K562 (cell line): ENCODE measurements around the gene PPIF. TPM values are rescaled to one million over a fixed set of nuclear protein-coding genes. Genes with fewer than 3 reads are reported as not detected.

Experiments
- CBFA2T3 ChIP-seq: fragments of 450-650 bp; IDR thresholded peaks from 2 replicates; pipeline ENCODE4 v1.6.1; 2017
- CBFB ChIP-seq: sonication (generic); formaldehyde crosslinking; IDR thresholded peaks from 2 replicates; pipeline ENCODE4 v1.4.0; 2020; ENCODE audit warnings: mild to moderate bottlenecking, missing genetic modification reagents
- KAT8 ChIP-seq: fragments of 450-650 bp; IDR thresholded peaks from 2 replicates; pipeline ENCODE4 v1.6.1; 2016; ENCODE audit warnings: low read depth, mild to moderate bottlenecking
- LCOR ChIP-seq: sonication (generic); formaldehyde crosslinking; IDR thresholded peaks from 2 replicates; pipeline ENCODE4 v1.8.0; 2022; ENCODE audit warnings: mild to moderate bottlenecking, missing genetic modification reagents
- MAFK ChIP-seq: IDR thresholded peaks from 2 replicates; pipeline ENCODE4 v1.6.1; 2011; ENCODE audit warnings: low read length, improper control_type of control experiment
- MITF ChIP-seq: IDR thresholded peaks from 2 replicates; pipeline ENCODE4 v1.6.1; 2014; ENCODE audit warnings: antibody characterized with exemption
- PKNOX1 ChIP-seq: fragments of 450-650 bp; IDR thresholded peaks from 2 replicates; pipeline ENCODE4 v1.6.1; 2016
- RBM15 ChIP-seq: fragments of 200-400 bp; formaldehyde crosslinking; IDR thresholded peaks from 2 replicates; pipeline ENCODE4 v1.6.1; 2018; ENCODE audit warnings: mild to moderate bottlenecking, low read length, moderate library complexity; ENCODE audit not compliant: insufficient read depth
- SMAD2 ChIP-seq: fragments of 150-350 bp; IDR thresholded peaks from 2 replicates; pipeline ENCODE4 v1.6.1; 2014; ENCODE audit warnings: low read depth, mild to moderate bottlenecking, low read length
- SNRNP70 ChIP-seq: fragments of 200-400 bp; formaldehyde crosslinking; optimal IDR thresholded peaks from 2 replicates; pipeline ENCODE3; 2017; ENCODE audit warnings: low read depth, low read length
- WHSC1 ChIP-seq: IDR thresholded peaks from one replicate; pipeline ENCODE4 v1.6.1; 2012; ENCODE audit warnings: low read length, control low read depth, inconsistent platforms
- ZBTB8A ChIP-seq: fragments of 450-650 bp; IDR thresholded peaks from 2 replicates; pipeline ENCODE4 v1.6.1; 2018; ENCODE audit warnings: mild to moderate bottlenecking, moderate library complexity; ENCODE audit not compliant: partially characterized antibody
- ZNF197 ChIP-seq: fragments of 200-800 bp; sonication (Bioruptor generic); IDR thresholded peaks from 2 replicates; pipeline ENCODE4 v1.6.1; 2016; ENCODE audit warnings: low read depth, missing genetic modification characterization, missing compliant biosample characterization
- ZNF239 ChIP-seq: fragments of 250-450 bp; sonication (Bioruptor Pico); IDR thresholded peaks from 2 replicates; pipeline ENCODE4 v1.4.0; 2020; ENCODE audit warnings: mild to moderate bottlenecking
- ZNF24 ChIP-seq: fragments of 450-650 bp; IDR thresholded peaks from 2 replicates; pipeline ENCODE4 v1.6.1; 2016
- ZNF592 ChIP-seq: fragments of 450-650 bp; IDR thresholded peaks from 2 replicates; pipeline ENCODE4 v1.6.1; 2017; ENCODE audit warnings: antibody characterized with exemption, mild to moderate bottlenecking
- polyA plus RNA-seq, 8 experiments: library from polyadenylated mRNA; depleted of rRNA in 4 of 8; stranded (reverse) in 5 of 8; unstranded in 3 of 8; fragments of >200 nt; fragmentation: Nextera tagmentation in 2 of 8; fragmentation: Illumina TruSeq in 1 of 8; extraction: Ambion mirVana in 2 of 8; extraction: Trizol in 1 of 8; gene quantifications; 2 replicates each; pipeline versions ENCODE4 v1.2.1 to v1.2.3, GENCODE V29; 2011 to 2014; ENCODE audit warnings: inconsistent platforms in 1 of 8, missing spikeins in 1 of 8
- total RNA-seq, 7 experiments: library from RNA; depleted of rRNA in 6 of 7; stranded (reverse); fragments of >200 nt in 6 of 7; fragmentation: Illumina TruSeq in 2 of 7; extraction: Trizol in 2 of 7; gene quantifications; 2 replicates each; pipeline versions ENCODE4 v1.2.1 to v1.2.3, GENCODE V29; 2011 to 2021; ENCODE audit warnings: low replicate concordance in 1 of 7
- TF ChIP-seq, protein P1 (sequence below), 2 experiments: IDR thresholded peaks in 1 of 2; conservative IDR thresholded peaks in 1 of 2; 2 replicates each; pipeline ENCODE4 v1.6.1; 2016; ENCODE audit warnings: low read depth in 2 of 2, mild to moderate bottlenecking in 1 of 2, missing compliant biosample characterization in 1 of 2, missing genetic modification characterization in 1 of 2, moderate library complexity in 1 of 2

PPIF gene
- total and polyA plus RNA-seq, 9 of the 15 experiments (the other 6 are each of a cell fraction or from before 2014, with no cell fraction given) = 40.9 to 287 (median 117) TPM

- TF ChIP-seq RBM15 (no peak), ZNF239 (no peak), CBFA2T3 (peak; percentile 10; the same call in 1 of the 2 replicates), PKNOX1 (no peak), SNRNP70 (no peak), ZNF24 (no peak), SMAD2 (no peak), ZNF592 (peak; percentile 96), CBFB (CRISPR knock-in tag) (no peak), ZBTB8A (no peak), MAFK (no peak), KAT8 (no peak), LCOR (no peak), MITF (peak; percentile 71), WHSC1 (no peak), ZNF197 (CRISPR knock-in tag) (no peak)
- TF ChIP-seq, protein P1, sequence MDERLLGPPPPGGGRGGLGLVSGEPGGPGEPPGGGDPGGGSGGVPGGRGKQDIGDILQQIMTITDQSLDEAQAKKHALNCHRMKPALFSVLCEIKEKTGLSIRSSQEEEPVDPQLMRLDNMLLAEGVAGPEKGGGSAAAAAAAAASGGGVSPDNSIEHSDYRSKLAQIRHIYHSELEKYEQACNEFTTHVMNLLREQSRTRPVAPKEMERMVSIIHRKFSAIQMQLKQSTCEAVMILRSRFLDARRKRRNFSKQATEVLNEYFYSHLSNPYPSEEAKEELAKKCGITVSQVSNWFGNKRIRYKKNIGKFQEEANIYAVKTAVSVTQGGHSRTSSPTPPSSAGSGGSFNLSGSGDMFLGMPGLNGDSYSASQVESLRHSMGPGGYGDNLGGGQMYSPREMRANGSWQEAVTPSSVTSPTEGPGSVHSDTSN (CRISPR knock-in tag; IDR thresholded peaks at IDR 0.05; ENCODE audit: low read depth) = no peak
- TF ChIP-seq, protein P1 (tag; conservative IDR thresholded peaks at IDR 0.05; ENCODE audit: low read depth) = no peak
These were observed 798 bp downstream of the PPIF start (continued) for GRCh38 chr10:79347894-79348639.
